Measurements from ENCODE around the gene RPL41. TPM values are rescaled to one million over a fixed set of nuclear protein-coding genes. Genes with fewer than 3 reads are reported as not detected.

RPL41 gene
- total and polyA plus RNA-seq, 10 of the 15 experiments (the other 5 are each of a cell fraction or from before 2014, with no cell fraction given), result 4,144 to 19,112 (median 8,004) TPM

DNA sequence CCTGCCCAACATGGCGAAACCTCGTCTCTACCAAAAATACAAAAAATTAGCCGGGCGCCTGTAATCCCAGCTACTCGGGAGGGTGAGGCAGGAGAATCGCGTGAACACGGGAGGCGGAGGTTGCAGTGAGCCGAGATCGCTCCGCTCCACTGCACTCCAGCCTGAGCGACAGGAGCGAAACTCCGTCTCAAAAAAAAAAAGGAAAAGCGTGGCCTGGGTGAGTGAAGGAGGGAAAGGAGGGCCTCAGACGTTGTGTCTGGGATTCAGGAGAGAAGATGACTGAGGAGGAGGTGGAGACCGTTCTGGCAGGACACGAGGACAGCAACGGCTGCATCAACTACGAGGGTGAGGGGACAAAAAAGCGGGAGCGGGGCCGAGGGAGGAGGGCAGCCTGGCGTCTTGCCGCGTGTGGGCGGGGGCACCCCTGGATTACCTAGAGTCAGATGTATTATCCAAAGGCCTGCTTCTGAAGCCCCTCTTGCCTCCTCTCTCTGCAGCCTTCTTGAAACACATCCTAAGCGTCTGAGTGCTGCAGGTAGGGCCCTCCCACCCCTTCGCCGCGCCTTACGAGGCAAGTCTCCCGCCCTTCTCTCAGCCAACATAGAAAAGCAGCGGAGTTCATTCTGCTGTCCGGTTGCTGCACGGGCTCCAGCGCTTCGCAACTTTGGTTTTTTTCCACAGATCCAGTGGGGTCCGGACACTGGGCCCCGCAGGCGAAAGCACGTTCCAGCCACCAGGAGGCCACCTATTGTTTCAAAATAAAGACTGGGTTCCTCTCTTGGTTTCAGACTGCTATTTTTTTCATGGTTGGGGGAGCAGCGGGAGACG, 41.0 kb downstream of the RPL41 start (continued):
- no peak for TF ChIP-seq PRDM15 (CRISPR knock-in tag; IDR thresholded peaks at IDR 0.05)
- TF ChIP-seq NR2C1 (IDR thresholded peaks at IDR 0.05), result no peak
- TF ChIP-seq, protein P1, sequence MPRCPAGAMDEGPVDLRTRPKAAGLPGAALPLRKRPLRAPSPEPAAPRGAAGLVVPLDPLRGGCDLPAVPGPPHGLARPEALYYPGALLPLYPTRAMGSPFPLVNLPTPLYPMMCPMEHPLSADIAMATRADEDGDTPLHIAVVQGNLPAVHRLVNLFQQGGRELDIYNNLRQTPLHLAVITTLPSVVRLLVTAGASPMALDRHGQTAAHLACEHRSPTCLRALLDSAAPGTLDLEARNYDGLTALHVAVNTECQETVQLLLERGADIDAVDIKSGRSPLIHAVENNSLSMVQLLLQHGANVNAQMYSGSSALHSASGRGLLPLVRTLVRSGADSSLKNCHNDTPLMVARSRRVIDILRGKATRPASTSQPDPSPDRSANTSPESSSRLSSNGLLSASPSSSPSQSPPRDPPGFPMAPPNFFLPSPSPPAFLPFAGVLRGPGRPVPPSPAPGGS (IDR thresholded peaks at IDR 0.05; ENCODE audit: borderline replicate concordance, insufficient read depth, low read depth, low read length, poor library complexity, severe bottlenecking), result no peak
- no peak for TF ChIP-seq POLR2A (IDR thresholded peaks at IDR 0.05; ENCODE audit: low read depth, low read length)
- no peak for TF ChIP-seq IRF4 (IDR thresholded peaks at IDR 0.05; ENCODE audit: low read depth, low read length)
- 0 out of 2 replicates have a peak, but pooled peaks have one; percentile 66 for TF ChIP-seq NBN (IDR thresholded peaks at IDR 0.05)
- no peak for TF ChIP-seq ZBTB33 (IDR thresholded peaks at IDR 0.05)
- TF ChIP-seq LARP7 (IDR thresholded peaks at IDR 0.05), result peak; percentile 68; the same call in 1 of the 2 replicates
- TF ChIP-seq HDGF (IDR thresholded peaks at IDR 0.05), result peak; percentile 77; the same call in 1 of the 2 replicates
- TF ChIP-seq POLR2AphosphoS5 (IDR thresholded peaks at IDR 0.05; ENCODE audit: low read length), result no peak
- 0 out of 2 replicates have a peak, but pooled peaks have one; percentile 0 for TF ChIP-seq ATF7 (IDR thresholded peaks at IDR 0.05; ENCODE audit: low read depth)
- no peak for TF ChIP-seq BMI1 (IDR thresholded peaks at IDR 0.05; ENCODE audit: borderline replicate concordance)
- no peak for TF ChIP-seq NR2F1 (conservative IDR thresholded peaks at IDR 0.05)
- TF ChIP-seq E2F4 (IDR thresholded peaks at IDR 0.05; ENCODE audit: low read depth, low read length), result 0 out of 2 replicates have a peak, but pooled peaks have one; percentile 69
- TF ChIP-seq NFIC (IDR thresholded peaks at IDR 0.05; ENCODE audit: low read depth, low read length), result peak; percentile 40; the same call in 1 of the 2 replicates
- TF ChIP-seq, protein P2, sequence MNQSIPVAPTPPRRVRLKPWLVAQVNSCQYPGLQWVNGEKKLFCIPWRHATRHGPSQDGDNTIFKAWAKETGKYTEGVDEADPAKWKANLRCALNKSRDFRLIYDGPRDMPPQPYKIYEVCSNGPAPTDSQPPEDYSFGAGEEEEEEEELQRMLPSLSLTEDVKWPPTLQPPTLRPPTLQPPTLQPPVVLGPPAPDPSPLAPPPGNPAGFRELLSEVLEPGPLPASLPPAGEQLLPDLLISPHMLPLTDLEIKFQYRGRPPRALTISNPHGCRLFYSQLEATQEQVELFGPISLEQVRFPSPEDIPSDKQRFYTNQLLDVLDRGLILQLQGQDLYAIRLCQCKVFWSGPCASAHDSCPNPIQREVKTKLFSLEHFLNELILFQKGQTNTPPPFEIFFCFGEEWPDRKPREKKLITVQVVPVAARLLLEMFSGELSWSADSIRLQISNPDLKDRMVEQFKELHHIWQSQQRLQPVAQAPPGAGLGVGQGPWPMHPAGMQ (IDR thresholded peaks at IDR 0.05; ENCODE audit: borderline replicate concordance), result no peak
- no peak for TF ChIP-seq WRNIP1 (IDR thresholded peaks at IDR 0.05; ENCODE audit: borderline replicate concordance, low read depth, low read length)
- no peak for TF ChIP-seq MEF2A (IDR thresholded peaks at IDR 0.05; ENCODE audit: insufficient read depth, low read depth, low read length)
- TF ChIP-seq GABPA (IDR thresholded peaks at IDR 0.05; ENCODE audit: low read depth), result no peak
- no peak for TF ChIP-seq CBFB (IDR thresholded peaks at IDR 0.05; ENCODE audit: low read depth)
